ENCODE measurements around the gene WDR46. TPM values are rescaled to one million over a fixed set of nuclear protein-coding genes. Genes with fewer than 3 reads are reported as not detected.

Gene WDR46
- total and polyA plus RNA-seq, 10 of the 15 experiments (the other 5 are each of a cell fraction or from before 2014, with no cell fraction given) = 10.1 to 147 (median 86.0) TPM

GRCh38 chr6:33252759-33253158, 36.3 kb downstream of the WDR46 start (continued):
- TF ChIP-seq ZSCAN29 (IDR thresholded peaks at IDR 0.05) (no peak), HDGF (IDR thresholded peaks at IDR 0.05) (no peak)

- RAD21 ChIA-PET (ENCODE audit: unreplicated experiment) = no interaction called here
- CTCF ChIA-PET = interaction anchor here (1.0 to 3.8 kb wide), 5 partner anchors 9 to 352 kb away, joined by 3 to 23 read pairs (median 6); partner anchors contain the start of genes RGL2, RPS18 and VPS52
- no peak for TF ChIP-seq STAT1 (conservative IDR thresholded peaks at IDR 0.05)
- no peak for TF ChIP-seq ZNF687 (IDR thresholded peaks at IDR 0.05)
- no peak for TF ChIP-seq CHD1 (IDR thresholded peaks at IDR 0.05; ENCODE audit: low read depth, low read length)
- no peak for TF ChIP-seq SIX5 (IDR thresholded peaks at IDR 0.05; ENCODE audit: low read depth, low read length, severe bottlenecking)
- TF ChIP-seq CTCF (IDR thresholded peaks at IDR 0.05 in 2 of 3, conservative IDR thresholded peaks at IDR 0.05 in 1 of 3; ENCODE audit: control insufficient read depth in 2 of 3, extremely low read depth in 1 of 3, insufficient read depth in 1 of 3, low read depth in 3 of 3, low read length in 3 of 3) = peak in 1 of 3 experiments; percentile 9; a peak in 1 of 6 replicates
- no peak for TF ChIP-seq SP1 (IDR thresholded peaks at IDR 0.05; ENCODE audit: low read depth, low read length)
- no peak for TF ChIP-seq BMI1 (IDR thresholded peaks at IDR 0.05; ENCODE audit: borderline replicate concordance)
- no peak for TF ChIP-seq RAD21 (IDR thresholded peaks at IDR 0.05; ENCODE audit: insufficient read depth, low read depth, low read length)
- no peak for TF ChIP-seq SIN3A (IDR thresholded peaks at IDR 0.05; ENCODE audit: low read depth, low read length)
- in situ Hi-C loops (cut with MboI) = no loop called here
- SMC1A ChIA-PET (ENCODE audit: uncharacterized antibody, unreplicated experiment) = interaction anchor here (1.5 to 1.7 kb wide), 2 partner anchors 17 to 23 kb away, joined by 3 to 6 read pairs; no protein-coding TSS in a partner anchor
- no peak overlapping the region for H3K9ac ChIP-seq (ENCODE audit: control insufficient read depth, insufficient read depth, low read length)
- no peaks in the 10 kb centered on the region for H4K20me1 ChIP-seq (ENCODE audit: control insufficient read depth, insufficient read depth)
- no peak overlapping the region for H3K4me3 ChIP-seq
- no peaks in the 10 kb centered on the region for H3K27me3 ChIP-seq (replicated peaks in 1 of 2; ENCODE audit: control insufficient read depth in 2 of 2, insufficient read depth in 2 of 2, low read length in 1 of 2)
- BruUV-seq (replicated peaks) = TSS peak; percentile 55
- ATAC-seq (no peak), FAIRE-seq (no peak), DNase-seq (ENCODE audit: low read depth, low spot score) (no peak)
- no peak overlapping the region for H3K4me2 ChIP-seq (ENCODE audit: control insufficient read depth, insufficient read depth)
- 70% methylated on average over 6 of the region's 6 CpGs for WGBS (ENCODE audit: insufficient coverage, insufficient replicate concordance, low lambda C conversion rate, missing lambda C conversion rate)
- peaks cover 10% of the 10 kb centered on the region for H3K4me1 ChIP-seq (ENCODE audit: control insufficient read depth, insufficient read depth, low read length)
- H3K27ac ChIP-seq (ENCODE audit: control insufficient read depth, insufficient read depth) = no peak overlapping the region
- H2AFZ ChIP-seq (ENCODE audit: control insufficient read depth, low read depth, low read length) = no peak overlapping the region
- peaks cover 2 to 12% of the 10 kb centered on the region in 2 experiments; a peak in 2 of 4 replicates for H3K36me3 ChIP-seq (ENCODE audit: control insufficient read depth in 2 of 2, insufficient read depth in 2 of 2, low read length in 1 of 2)
- H3K79me2 ChIP-seq (ENCODE audit: control insufficient read depth, insufficient read depth, low read length) = peaks cover 13% of the 10 kb centered on the region
- no peaks in the 10 kb centered on the region for H3K9me3 ChIP-seq (replicated peaks; ENCODE audit: control insufficient read depth, insufficient read depth, low read length)
- POLR2A ChIA-PET = interaction anchor here (0.6 to 5.2 kb wide), 6 partner anchors 11 to 139 kb away, joined by 3 to 40 read pairs (median 4); partner anchors contain the start of genes RING1, RPS18 and VPS52
- intact Hi-C loops (cut with micrococcal nuclease; ENCODE audit: unreplicated experiment) = no loop called here
Measured at GRCh38 chr6:33251395-33252012, 37.5 kb downstream of the WDR46 start.

All from GM12878 (cell line).